RWPE1 (cell line): ENCODE results near the gene SPRING1.

ENCODE experiments used
- CTCF ChIA-PET: fragments of 350-600 bp; sonication (Branson Sonifier 250); formaldehyde crosslinking; extraction: SDS; loops from one replicate; lab custom pipeline; 2021; lab: Yijun Ruan, JAX
- POLR2A ChIA-PET: fragments of 400-600 bp; formaldehyde crosslinking; extraction: SDS; loops from one replicate; lab custom pipeline; 2020; ENCODE audit warnings: antibody characterized with exemption; ENCODE audit not compliant: low non-redundant PET; lab: Yijun Ruan, JAX
- DNase-seq: peaks from one replicate; pipeline ENCODE4 v3.0.0; 2012; ENCODE audit warnings: low spot score
- H3K27ac ChIP-seq: fragments of 450-650 bp; 2 replicates; pipeline ENCODE4 v1.5.1; 2017
- CTCF ChIP-seq: fragments of 450-650 bp; conservative IDR thresholded peaks from 2 replicates; pipeline ENCODE4 v1.5.1; 2017; ENCODE audit warnings: low read depth, mild to moderate bottlenecking

SPRING1 gene

GRCh38 chr12:116735084-116735483 is 2.8 kb downstream of the SPRING1 start:
- no peak for TF ChIP-seq CTCF
- CTCF ChIA-PET = interaction anchor here (0.7 kb wide), 1 partner anchor 9 kb away, joined by 4 read pairs; no protein-coding TSS in a partner anchor
- H3K27ac ChIP-seq = no peak overlapping the region
- POLR2A ChIA-PET = no interaction called here
- no peak for DNase-seq

GRCh38 chr12:116734156-116734768 is 3.6 kb downstream of the SPRING1 start:
- ChIA-PET POLR2A (no interaction called here), CTCF (interaction anchor here (0.6 to 0.7 kb wide), 2 partner anchors 8 to 47 kb away, joined by 4 to 5 read pairs; no protein-coding TSS in a partner anchor)
- H3K27ac ChIP-seq = no peak overlapping the region
- TF ChIP-seq CTCF = no peak
- no peak for DNase-seq

- no peak overlapping the region for H3K27ac ChIP-seq
- ChIA-PET CTCF (interaction anchor here (0.6 kb wide), 1 partner anchor 1414 kb away, joined by 3 read pairs; no protein-coding TSS in a partner anchor), POLR2A (no interaction called here)
- TF ChIP-seq CTCF = no peak
- DNase-seq = no peak
Measured at GRCh38 chr12:116731801-116732200, 6.1 kb downstream of the SPRING1 start.

- no peak for TF ChIP-seq CTCF
- ChIA-PET POLR2A (no interaction called here), CTCF (interaction anchor here (0.7 kb wide), 1 partner anchor 232 kb away, joined by 3 read pairs; no protein-coding TSS in a partner anchor)
- no peak overlapping the region for H3K27ac ChIP-seq
- no peak for DNase-seq
Measured at GRCh38 chr12:116727891-116728290, 10.0 kb downstream of the SPRING1 start.

- POLR2A ChIA-PET = no interaction called here
- H3K27ac ChIP-seq = no peak overlapping the region
- DNase-seq = no peak
- CTCF ChIA-PET = interaction anchor here (0.7 kb wide), 1 partner anchor 233 kb away, joined by 3 read pairs; no protein-coding TSS in a partner anchor
- no peak for TF ChIP-seq CTCF
Measured at GRCh38 chr12:116727261-116727660, 10.6 kb downstream of the SPRING1 start.

- DNase-seq = no peak
- ChIA-PET CTCF (no interaction called here), POLR2A (no interaction called here)
- H3K27ac ChIP-seq = no peak overlapping the region
- TF ChIP-seq CTCF = no peak
Measured at GRCh38 chr12:116726694-116727093, 11.2 kb downstream of the SPRING1 start.
